ENCODE measurements around the gene MED9.

Gene MED9

DNA sequence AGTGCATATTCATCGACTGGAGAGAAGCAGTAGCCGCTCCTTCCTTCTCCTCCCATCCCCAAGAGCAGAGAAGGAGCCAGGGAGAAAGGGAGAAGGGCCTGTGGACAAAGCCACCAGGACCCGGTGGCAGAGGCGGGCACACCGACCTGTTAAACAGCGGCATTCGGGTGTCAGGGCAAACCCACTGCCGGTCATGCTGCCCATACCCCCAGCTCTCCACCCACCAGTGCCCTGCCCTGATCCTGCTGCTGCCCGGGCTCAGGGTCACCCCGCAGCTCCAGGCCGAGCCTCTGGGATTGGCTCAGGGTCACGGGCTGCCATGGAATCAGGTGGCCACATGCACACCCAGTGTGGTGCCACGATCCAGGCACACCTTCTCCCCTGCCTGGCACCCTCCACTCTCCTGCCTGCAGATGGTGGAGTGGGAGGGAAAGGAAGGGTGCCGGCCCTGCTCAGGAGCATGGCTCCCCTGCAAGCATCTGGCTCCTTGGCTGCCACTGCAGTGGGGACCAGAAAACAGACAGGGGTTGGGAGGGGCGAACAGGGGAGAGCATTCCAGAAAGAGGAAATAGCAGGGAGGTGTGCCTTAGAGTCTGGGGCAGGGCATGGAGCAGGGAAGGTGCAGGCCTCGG lies 37.7 kb downstream of the MED9 start:
- DNase-seq (ENCODE audit: low read depth, low spot score), result no peak
- no peak overlapping the region for H3K4me3 ChIP-seq (ENCODE audit: low read depth, low read length)
- in situ Hi-C loops (cut with HindIII; ENCODE audit: low sequenced_read_pairs), result no loop called here
- TF ChIP-seq, protein P1, sequence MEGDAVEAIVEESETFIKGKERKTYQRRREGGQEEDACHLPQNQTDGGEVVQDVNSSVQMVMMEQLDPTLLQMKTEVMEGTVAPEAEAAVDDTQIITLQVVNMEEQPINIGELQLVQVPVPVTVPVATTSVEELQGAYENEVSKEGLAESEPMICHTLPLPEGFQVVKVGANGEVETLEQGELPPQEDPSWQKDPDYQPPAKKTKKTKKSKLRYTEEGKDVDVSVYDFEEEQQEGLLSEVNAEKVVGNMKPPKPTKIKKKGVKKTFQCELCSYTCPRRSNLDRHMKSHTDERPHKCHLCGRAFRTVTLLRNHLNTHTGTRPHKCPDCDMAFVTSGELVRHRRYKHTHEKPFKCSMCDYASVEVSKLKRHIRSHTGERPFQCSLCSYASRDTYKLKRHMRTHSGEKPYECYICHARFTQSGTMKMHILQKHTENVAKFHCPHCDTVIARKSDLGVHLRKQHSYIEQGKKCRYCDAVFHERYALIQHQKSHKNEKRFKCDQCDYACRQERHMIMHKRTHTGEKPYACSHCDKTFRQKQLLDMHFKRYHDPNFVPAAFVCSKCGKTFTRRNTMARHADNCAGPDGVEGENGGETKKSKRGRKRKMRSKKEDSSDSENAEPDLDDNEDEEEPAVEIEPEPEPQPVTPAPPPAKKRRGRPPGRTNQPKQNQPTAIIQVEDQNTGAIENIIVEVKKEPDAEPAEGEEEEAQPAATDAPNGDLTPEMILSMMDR (IDR thresholded peaks at IDR 0.05; ENCODE audit: low read depth, low read length), result no peak

- TF ChIP-seq, protein P1 (IDR thresholded peaks at IDR 0.05; ENCODE audit: low read depth, low read length), result no peak
- no peak overlapping the region for H3K4me3 ChIP-seq (ENCODE audit: low read depth, low read length)
- peak; percentile 82 for DNase-seq (ENCODE audit: low read depth, low spot score)
- in situ Hi-C loops (cut with HindIII; ENCODE audit: low sequenced_read_pairs), result no loop called here
Observed at GRCh38 chr17:17514993-17515933, 38.5 kb downstream of the MED9 start.

- in situ Hi-C loops (cut with HindIII; ENCODE audit: low sequenced_read_pairs), result no loop called here
- TF ChIP-seq, protein P1 (IDR thresholded peaks at IDR 0.05; ENCODE audit: low read depth, low read length), result no peak
- no peak overlapping the region for H3K4me3 ChIP-seq (ENCODE audit: low read depth, low read length)
- DNase-seq (ENCODE audit: low read depth, low spot score), result peak; percentile 73
Observed at GRCh38 chr17:17515934-17516930, 39.4 kb downstream of the MED9 start.

DNA sequence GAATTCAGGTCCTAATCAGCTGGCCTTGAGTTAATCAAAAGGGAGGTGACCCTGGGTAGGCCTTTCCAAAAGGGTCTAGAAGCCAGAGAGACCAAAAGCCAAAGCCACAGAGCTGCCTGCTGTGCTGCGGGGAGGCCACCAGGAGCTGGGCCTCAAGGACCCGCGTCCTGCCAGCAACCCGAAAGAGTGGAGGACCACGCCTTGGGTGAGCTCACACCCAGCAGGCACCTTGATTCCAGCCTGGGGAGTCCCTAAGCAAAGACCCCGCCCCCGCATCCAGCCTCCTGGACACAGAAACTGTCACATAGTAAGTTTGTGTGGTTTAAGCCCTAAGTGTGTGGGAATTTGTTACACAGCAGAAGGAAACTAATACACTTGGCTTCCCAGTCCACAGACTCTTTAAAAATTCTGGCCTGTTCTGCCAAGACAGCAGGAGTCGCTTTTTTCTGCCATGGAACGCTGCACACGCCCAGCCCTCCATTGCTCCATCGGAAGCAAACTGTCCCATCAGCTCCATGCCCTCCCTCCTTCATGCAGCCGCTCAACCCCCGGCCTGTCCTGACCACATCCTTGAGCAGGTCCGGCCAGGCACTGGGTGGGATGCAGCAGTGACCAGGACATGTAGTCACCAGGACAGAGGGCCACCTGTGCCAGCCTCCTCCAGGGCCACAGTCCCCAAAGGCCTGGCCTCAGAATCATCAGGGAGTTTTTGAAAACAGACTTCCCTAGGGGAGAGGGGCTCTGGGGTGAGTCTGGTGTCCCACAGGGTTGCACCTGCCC lies 40.3 kb downstream of the MED9 start:
- no peak for DNase-seq (ENCODE audit: low read depth, low spot score)
- in situ Hi-C loops (cut with HindIII; ENCODE audit: low sequenced_read_pairs), result no loop called here
- H3K4me3 ChIP-seq (ENCODE audit: low read depth, low read length), result no peak overlapping the region
- TF ChIP-seq, protein P1 (IDR thresholded peaks at IDR 0.05; ENCODE audit: low read depth, low read length), result no peak

DNA sequence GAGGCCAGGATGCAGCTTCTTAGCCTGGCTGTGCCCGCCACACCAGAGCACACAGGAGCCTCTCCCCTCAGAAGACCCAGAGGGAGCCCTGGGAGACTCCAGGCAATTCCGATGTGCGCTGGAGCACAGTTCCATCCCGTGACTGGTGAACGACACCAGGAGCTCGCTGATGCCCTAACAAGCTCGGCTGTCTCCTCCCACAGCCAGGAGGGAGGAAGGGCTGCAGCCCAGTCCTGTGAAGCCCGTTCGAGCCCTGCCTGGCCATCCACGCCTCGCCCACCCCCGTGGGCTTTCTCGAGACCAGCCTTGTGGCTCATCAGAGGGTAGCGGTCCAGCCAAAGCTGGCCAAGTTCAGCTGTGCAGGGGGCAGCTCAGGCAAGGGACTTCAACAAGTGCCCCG lies 41.2 kb downstream of the MED9 start:
- TF ChIP-seq, protein P1 (IDR thresholded peaks at IDR 0.05; ENCODE audit: low read depth, low read length), result no peak
- in situ Hi-C loops (cut with HindIII; ENCODE audit: low sequenced_read_pairs), result no loop called here
- no peak for DNase-seq (ENCODE audit: low read depth, low spot score)
- H3K4me3 ChIP-seq (ENCODE audit: low read depth, low read length), result no peak overlapping the region

Data from astrocyte of the spinal cord (primary cell).